SKM-1 treated with dmso at 0.1 percent for 144 hours (cell line): Measurements from ENCODE around the gene CCDC120.

ENCODE experiments used
- DNase-seq: peaks from one replicate; lab custom pipeline; 2025; ENCODE audit not compliant: unreplicated experiment; lab: John Stamatoyannopoulos, UW

CCDC120 gene

GRCh38 chrX:49058794-49059193, at the start of gene CCDC120:
Gene CCDC120 (plus strand): TSS chrX:49058999. CDS start chrX:49062042, 3,043 bp downstream.
- no peak for DNase-seq

DNA sequence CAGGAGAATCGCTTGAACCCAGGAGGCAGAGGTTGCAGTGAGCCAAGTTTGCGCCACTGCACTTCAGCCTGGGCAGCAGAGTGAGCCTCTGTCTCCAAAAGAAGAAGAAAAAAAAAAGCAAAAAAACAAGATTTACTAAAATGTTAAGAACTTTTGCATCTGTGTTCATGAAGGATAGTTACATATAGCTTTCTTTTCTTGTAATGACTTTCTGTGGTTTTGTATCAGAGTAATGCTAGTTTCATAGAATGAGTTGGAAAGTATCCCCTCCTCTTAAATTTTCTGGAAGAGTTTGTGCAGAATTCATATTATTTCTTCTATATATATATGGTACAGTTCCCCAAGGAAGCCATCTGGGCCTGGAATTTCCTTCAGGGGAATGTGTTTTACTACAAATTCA, 39.7 kb upstream of the CCDC120 start:
- DNase-seq = no peak

GRCh38 chrX:49019599-49020249, 39.1 kb upstream of the CCDC120 start:
- DNase-seq = no peak

- DNase-seq = no peak
Measured at GRCh38 chrX:49029876-49030275, 28.9 kb upstream of the CCDC120 start.

DNA sequence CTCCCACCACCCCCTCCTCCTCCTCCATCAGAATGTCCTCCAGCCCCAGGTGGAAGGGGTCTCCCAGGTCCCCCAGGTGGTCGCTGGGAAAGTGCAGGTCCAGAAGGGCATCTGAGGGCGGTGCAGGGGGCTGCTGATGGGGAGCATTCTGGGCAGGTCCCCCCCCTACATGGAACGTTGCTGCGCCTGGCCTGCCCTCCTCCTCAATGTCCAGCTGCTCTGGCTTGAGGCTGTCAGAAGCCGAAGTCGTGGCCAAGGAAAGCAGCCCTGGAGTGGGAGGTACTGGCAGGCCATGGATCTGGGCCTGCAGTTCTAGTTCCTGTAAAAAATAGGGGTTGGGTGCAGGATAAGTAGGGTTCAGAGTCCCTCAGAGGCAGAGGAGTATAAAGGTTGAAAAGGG, 28.5 kb upstream of the CCDC120 start:
- no peak for DNase-seq

- DNase-seq = no peak
Measured at GRCh38 chrX:49037883-49038475, 20.8 kb upstream of the CCDC120 start.

GRCh38 chrX:49039598-49040375, 19.0 kb upstream of the CCDC120 start:
- DNase-seq = peak; percentile 77

DNA sequence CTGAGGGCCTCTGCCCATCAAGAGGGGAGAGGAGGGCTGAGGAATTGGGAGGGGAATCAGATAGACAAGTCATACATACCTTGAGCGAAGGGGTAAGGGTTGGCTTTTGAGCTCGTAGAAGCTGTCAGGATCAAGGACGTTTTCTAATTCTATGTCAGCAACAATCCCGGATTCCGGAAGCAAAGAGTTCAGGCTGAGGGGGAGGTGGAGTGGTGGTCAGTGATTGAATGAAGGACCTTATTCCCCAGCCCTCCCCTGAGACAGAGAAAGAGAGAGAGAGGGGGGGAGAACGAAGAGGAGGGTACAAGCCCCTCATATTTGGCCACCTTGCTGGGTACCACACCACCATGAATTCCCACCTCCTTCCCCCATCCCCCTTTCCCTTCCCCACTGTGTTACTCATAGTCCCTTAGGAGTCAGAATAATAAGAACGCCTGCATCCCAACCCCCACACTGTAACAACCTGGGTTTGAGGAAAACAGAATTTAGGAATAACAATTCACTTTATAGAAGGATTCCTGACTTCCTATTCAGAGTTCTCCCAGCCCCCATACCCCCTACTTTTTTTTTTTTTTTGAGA, 18.3 kb upstream of the CCDC120 start:
- no peak for DNase-seq

DNA sequence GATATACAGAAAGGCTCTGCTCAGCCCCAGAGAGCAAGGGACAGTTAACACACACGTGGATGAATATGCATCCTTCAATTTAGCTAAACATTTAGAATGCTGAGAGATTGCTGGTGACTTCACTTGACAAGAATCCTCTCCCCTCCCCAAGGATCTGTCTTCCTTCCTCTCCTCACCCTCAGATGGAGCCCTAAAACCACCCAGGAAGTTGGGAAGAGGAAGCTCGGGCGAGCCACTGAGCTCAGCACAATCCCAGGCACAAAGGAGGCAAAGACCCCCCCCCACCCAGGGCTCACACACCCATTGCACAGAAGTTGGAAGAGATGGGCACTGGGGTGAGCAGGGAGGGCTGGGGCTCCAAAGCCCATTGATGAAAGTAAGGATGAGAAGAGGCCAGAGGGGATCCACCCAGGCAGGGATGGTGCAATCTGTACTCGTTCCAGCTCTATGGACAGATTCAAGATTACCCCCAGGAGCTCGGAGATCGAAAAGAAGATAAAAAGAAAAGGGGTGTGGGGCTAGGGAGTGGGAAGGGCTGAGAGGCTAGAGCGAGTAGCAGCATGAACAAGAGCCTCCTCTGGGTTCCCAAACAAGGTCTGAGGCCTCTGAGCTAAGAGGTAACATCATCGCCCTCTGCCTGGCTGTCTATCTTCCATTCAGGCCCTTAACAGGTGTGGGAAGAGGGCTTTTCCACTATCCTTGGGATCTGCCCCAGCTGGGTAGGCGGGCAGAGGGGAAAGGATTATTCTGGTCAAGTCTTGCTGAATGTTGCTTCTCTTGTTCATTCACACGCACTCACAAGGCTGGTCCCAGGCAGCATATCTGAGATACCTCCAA, 16.8 kb upstream of the CCDC120 start:
- no peak for DNase-seq

GRCh38 chrX:49042581-49043219, 16.1 kb upstream of the CCDC120 start:
- DNase-seq = no peak

DNA sequence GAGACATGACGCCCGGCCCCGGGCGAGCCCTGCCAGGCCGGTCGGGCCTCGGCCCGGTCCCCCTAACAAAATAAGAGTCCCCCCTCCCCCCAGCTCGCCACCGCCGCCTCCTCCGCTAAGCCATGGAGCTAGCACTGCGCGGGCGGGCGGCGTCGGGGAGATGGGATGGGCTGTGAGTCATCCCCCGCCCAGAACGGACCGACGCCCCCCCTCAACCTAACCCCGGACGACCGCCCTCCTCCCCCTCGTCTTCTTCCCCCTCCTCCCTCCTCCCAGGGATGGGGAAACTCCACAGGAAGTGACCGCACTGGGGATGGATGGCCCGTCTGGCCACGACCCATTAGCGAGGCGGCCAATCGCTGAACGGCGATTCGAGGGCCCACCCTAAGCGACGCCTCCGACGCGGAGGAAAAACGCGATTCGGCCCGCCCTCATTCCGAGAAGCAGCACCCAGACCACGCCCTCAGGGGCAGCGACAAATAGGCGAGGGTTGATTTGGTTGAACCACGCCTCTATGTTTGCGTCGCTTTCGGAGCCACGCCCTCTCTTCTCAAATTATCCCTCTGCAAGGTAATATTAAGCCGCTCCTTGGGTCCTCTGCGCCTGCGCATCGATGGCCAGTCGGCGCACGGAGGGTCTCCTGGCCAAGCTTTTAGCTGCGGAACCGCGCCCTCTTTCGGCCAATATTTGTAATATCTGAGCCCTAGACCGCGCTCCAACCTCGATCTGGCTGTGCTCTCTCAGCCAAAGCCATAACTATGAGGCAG, 15.4 kb upstream of the CCDC120 start, which contains the start of gene TFE3:
TSS of gene TFE3 (minus strand) at position 138 of the 767 bp plus-strand sequence. CDS start at position 7, 131 bp downstream.
- DNase-seq = peak; percentile 93

DNA sequence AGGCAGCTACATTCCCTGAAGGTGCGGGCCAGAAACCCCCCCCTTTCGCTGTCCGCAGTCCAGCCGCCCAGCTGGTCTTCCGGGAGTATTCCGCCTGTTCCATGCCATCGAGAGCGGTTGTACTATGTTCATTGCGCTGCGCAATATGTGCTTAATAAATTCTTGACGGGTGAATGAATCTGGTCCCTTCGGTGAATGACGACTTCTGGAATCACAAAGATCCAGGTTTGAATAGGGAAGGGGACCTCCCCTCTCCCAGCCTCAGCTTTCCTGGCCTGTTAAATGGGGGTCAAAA, 14.9 kb upstream of the CCDC120 start:
- no peak for DNase-seq

- no peak for DNase-seq
Measured at GRCh38 chrX:49053223-49054072, 5.4 kb upstream of the CCDC120 start.

DNA sequence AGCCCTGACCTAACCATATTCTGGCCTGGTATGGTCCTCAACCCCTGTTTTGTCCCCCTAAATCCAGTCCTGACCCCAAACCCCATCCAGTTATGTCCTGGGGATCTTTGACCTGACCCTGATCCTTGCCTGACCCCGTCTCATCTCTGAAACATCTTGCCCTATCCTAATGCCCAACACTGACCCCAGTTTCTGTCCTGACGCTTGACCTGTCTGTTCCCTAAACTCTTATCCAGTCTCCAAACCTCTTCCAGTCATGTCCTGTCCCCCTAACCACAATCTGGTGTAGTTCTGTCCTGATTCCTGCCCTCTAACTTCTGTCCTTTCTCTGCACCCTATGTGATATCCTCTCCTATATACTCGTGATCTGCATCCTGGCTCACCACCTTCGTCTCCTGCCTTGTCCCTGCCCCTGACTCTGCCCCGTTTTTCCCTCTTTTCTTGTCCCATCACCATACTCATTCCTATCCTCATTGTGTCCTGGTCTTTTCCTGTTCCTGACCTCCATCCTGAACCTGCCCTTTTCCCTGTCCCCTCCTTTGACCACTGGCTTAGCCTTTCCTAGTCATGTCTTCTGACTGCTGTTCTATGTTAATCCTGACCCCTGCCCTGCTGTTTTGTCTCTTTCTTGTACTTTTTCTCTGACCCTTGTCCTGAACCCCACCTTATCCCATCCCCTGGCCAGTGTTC, 4.6 kb upstream of the CCDC120 start:
- no peak for DNase-seq

DNA sequence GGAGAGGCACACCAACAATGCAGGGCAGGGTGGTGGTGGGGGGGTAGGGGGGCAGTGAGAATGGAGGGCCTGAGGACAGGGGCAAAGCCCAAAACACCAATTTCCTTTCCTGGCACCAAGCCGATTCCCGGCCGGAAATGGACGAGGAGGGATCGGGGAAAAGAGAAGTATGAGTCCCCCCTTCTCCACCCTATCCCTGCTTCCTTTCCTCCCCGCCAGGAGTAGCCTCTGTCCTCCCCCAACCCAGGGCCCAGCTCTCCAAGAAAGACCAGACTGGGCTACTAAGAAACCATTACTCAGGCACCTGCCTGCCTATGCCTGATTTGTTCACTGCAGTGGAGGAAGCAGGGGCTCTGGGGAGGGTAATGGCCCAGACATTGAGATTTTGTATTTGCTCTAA, 402 bp downstream of the CCDC120 start:
- no peak for DNase-seq

GRCh38 chrX:49059681-49060085, 884 bp downstream of the CCDC120 start:
- DNase-seq = no peak

DNA sequence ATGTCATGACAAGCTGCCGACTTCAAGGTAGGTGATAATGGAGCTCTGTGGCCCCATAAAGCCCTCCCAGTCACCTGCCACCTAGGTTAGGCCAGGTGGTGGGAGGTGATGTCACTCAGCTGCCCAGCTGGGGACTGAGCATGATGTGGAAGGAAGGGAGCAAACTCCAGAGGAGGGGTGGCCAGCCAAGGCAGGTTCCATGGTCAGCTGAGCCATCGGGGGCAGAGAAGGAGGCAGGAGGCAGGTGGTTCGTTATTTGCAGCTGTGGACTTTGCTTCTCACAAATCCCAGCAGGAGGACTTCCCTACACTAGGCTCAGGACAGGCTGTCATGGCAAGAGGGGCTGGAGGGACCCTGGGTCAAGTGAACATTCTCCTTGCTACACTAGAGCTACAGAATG, 2.1 kb downstream of the CCDC120 start:
- no peak for DNase-seq

DNA sequence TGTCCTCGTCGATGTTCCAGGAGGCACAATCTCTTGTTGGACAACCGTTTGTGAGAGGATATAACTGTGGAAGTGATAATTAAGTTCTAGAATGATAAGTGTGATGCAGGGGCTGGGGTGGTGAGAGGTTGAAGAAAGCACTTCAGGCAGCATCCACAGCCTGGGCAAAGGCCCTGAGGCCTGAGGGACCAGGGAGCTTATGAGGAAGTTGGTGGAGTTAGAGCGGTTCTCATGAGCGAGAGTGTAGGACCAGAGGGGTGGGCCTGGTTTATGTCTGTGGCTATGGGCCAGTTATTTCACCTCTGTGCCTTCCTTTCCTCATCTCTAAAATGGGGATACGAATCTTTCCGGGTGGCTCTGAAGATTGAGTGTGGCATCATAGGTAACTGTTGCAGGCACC, 2.7 kb downstream of the CCDC120 start:
- no peak for DNase-seq
